OCI-LY1 (cell line): ENCODE results near the gene COX6B2.

ENCODE experiments used
- EZH2 ChIP-seq: fragments of 200-600 bp; sonication (generic), shearing (Covaris generic); IDR thresholded peaks from 2 replicates; pipeline ENCODE4 v1.8.0; 2017; ENCODE audit warnings: borderline replicate concordance, mixed run types, mild to moderate bottlenecking, antibody characterized with exemption, low read length, moderate library complexity, mixed read lengths
- TF ChIP-seq, protein P1 (sequence below): fragments of 200-600 bp; sonication (generic), shearing (Covaris generic); IDR thresholded peaks from 2 replicates; pipeline ENCODE4 v1.5.1; 2017; ENCODE audit warnings: mild to moderate bottlenecking, antibody characterized with exemption, low read length, moderate library complexity, mixed read lengths

DNA sequence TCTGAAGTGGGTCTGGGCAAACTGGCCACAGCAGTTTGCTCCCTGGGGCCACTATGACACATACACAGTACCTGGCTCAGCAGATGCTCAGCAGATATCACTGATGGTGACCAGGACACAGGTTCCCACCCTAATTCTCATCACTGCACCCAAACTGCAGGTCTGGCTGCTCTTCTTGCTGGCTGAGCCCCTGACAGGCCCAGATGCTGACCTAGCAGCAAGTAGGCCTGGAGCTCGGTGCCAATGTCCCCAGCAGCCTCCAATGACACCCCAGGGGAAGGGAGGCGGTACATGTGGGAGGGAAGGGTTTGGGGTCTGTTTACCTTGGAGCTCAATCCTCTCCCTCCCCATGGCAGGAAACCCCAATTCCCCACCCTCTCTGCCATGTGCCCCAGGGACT, 48.0 kb upstream of the COX6B2 start:
- TF ChIP-seq, protein P1, sequence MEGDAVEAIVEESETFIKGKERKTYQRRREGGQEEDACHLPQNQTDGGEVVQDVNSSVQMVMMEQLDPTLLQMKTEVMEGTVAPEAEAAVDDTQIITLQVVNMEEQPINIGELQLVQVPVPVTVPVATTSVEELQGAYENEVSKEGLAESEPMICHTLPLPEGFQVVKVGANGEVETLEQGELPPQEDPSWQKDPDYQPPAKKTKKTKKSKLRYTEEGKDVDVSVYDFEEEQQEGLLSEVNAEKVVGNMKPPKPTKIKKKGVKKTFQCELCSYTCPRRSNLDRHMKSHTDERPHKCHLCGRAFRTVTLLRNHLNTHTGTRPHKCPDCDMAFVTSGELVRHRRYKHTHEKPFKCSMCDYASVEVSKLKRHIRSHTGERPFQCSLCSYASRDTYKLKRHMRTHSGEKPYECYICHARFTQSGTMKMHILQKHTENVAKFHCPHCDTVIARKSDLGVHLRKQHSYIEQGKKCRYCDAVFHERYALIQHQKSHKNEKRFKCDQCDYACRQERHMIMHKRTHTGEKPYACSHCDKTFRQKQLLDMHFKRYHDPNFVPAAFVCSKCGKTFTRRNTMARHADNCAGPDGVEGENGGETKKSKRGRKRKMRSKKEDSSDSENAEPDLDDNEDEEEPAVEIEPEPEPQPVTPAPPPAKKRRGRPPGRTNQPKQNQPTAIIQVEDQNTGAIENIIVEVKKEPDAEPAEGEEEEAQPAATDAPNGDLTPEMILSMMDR = no peak
- TF ChIP-seq EZH2 = no peak
